IMR-90 (cell line): ENCODE results near the gene GABBR2. TPM values are rescaled to one million over a fixed set of nuclear protein-coding genes. Genes with fewer than 3 reads are reported as not detected.

ENCODE experiments used
- ATAC-seq: fragments of 200-7000 bp; cut with Tn5 transposase; 2 replicates; pipeline ENCODE4 v1.9.1; 2020; ENCODE audit warnings: low read depth, mild to moderate bottlenecking, moderate library complexity
- BruUV-seq: library from RNA; stranded (reverse); fragments of 400-500 nt; replicated peaks from 2 replicates; lab custom pipeline; 2021; lab: Mats Ljungman, UMichigan
- CTCF ChIA-PET: fragments of 300-600 bp; formaldehyde crosslinking; extraction: SDS; loops from one replicate; lab custom pipeline; 2021; ENCODE audit warnings: antibody characterized with exemption; lab: Yijun Ruan, JAX
- POLR2A ChIA-PET: fragments of 300-600 bp; sonication (Branson Sonifier 250); formaldehyde crosslinking; loops from one replicate; lab custom pipeline; 2022; ENCODE audit warnings: antibody characterized with exemption; ENCODE audit not compliant: unreplicated experiment; lab: Charles Lee
- DNase-seq: peaks from one replicate; pipeline ENCODE4 v3.0.0; 2013
- H2AFZ ChIP-seq: replicated peaks from 2 replicates; pipeline ENCODE3; 2013; ENCODE audit warnings: low read length, mild to moderate bottlenecking; ENCODE audit not compliant: poor library complexity
- H2AK5ac ChIP-seq: 2 replicates; pipeline ENCODE4 v1.6.1; 2013; ENCODE audit warnings: low read depth, low read length, inconsistent platforms
- H2AK9ac ChIP-seq: replicated peaks from 2 replicates; pipeline ENCODE3; 2013; ENCODE audit warnings: mild to moderate bottlenecking, low read depth, low read length, moderate library complexity; ENCODE audit not compliant: poor library complexity
- H2BK120ac ChIP-seq: 2 replicates; pipeline ENCODE4 v1.6.1; 2013; ENCODE audit warnings: low read depth, low read length, inconsistent platforms
- H2BK15ac ChIP-seq: 3 replicates; pipeline ENCODE4 v1.6.1; 2013; ENCODE audit warnings: low read depth, low read length, inconsistent platforms
- H2BK20ac ChIP-seq: 2 replicates; pipeline ENCODE4 v1.6.1; 2013; ENCODE audit warnings: low read depth, mild to moderate bottlenecking, inconsistent platforms, low read length, moderate library complexity
- H2BK5ac ChIP-seq: 2 replicates; pipeline ENCODE4 v1.6.1; 2013; ENCODE audit warnings: mild to moderate bottlenecking, low read depth, low read length, inconsistent platforms; ENCODE audit not compliant: poor library complexity, severe bottlenecking
- H3K14ac ChIP-seq: replicated peaks from 2 replicates; pipeline ENCODE4 v1.6.1; 2013; ENCODE audit warnings: low read depth, low read length, inconsistent platforms
- H3K18ac ChIP-seq: 2 replicates; pipeline ENCODE4 v1.6.1; 2013; ENCODE audit warnings: low read depth, low read length, control low read depth
- H3K23ac ChIP-seq: 2 replicates; pipeline ENCODE4 v1.6.1; 2013; ENCODE audit warnings: low read depth, low read length, inconsistent platforms
- H3K27ac ChIP-seq: 2 replicates; pipeline ENCODE4 v1.5.1; 2013; ENCODE audit warnings: mild to moderate bottlenecking, control low read depth, low read length; ENCODE audit not compliant: insufficient read depth
- H3K27me3 ChIP-seq: 2 replicates; pipeline ENCODE4 v1.6.1; 2013; ENCODE audit warnings: low read length; ENCODE audit not compliant: control insufficient read depth, insufficient read depth
- H3K36me3 ChIP-seq: 2 replicates; pipeline ENCODE4 v1.6.1; 2013; ENCODE audit warnings: low read length, mixed read lengths; ENCODE audit not compliant: control insufficient read depth, insufficient read depth
- H3K4ac ChIP-seq: 2 replicates; pipeline ENCODE4 v1.6.1; 2013; ENCODE audit warnings: low read depth, low read length, inconsistent platforms
- H3K4me1 ChIP-seq: 2 replicates; pipeline ENCODE4 v1.6.1; 2013; ENCODE audit warnings: low read length, mixed read lengths; ENCODE audit not compliant: control insufficient read depth, insufficient read depth
- H3K4me2 ChIP-seq: 2 replicates; pipeline ENCODE4 v1.6.1; 2013; ENCODE audit warnings: low read depth, mild to moderate bottlenecking, control low read depth, low read length, moderate library complexity
- H3K4me3 ChIP-seq: 2 replicates; pipeline ENCODE4 v1.5.1; 2013; ENCODE audit warnings: low read depth, mild to moderate bottlenecking, control low read depth, low read length, moderate library complexity; ENCODE audit not compliant: insufficient read depth
- H3K56ac ChIP-seq: 2 replicates; pipeline ENCODE4 v1.6.1; 2013; ENCODE audit warnings: low read length, inconsistent platforms; ENCODE audit not compliant: insufficient read depth; ENCODE audit errors: extremely low read depth
- H3K79me1 ChIP-seq, 2 experiments: 2 replicates each; pipeline ENCODE4 v1.6.1; 2013; ENCODE audit warnings: low read length in 2 of 2, inconsistent platforms in 1 of 2, low read depth in 1 of 2
- H3K9ac ChIP-seq: 2 replicates; pipeline ENCODE4 v1.6.1; 2013; ENCODE audit warnings: low read depth, low read length, control low read depth
- H3K9me1 ChIP-seq: 2 replicates; pipeline ENCODE4 v1.6.1; 2013; ENCODE audit warnings: low read length, inconsistent platforms; ENCODE audit not compliant: insufficient read depth
- H3K9me3 ChIP-seq: 2 replicates; pipeline ENCODE4 v1.6.1; 2013; ENCODE audit warnings: low read length; ENCODE audit not compliant: control insufficient read depth, insufficient read depth
- H4K20me1 ChIP-seq: 2 replicates; pipeline ENCODE4 v1.6.1; 2013; ENCODE audit warnings: low read length, inconsistent platforms; ENCODE audit not compliant: insufficient read depth
- H4K5ac ChIP-seq: 2 replicates; pipeline ENCODE4 v1.6.1; 2013; ENCODE audit warnings: mild to moderate bottlenecking, low read depth, low read length, control low read depth
- H4K8ac ChIP-seq, 2 experiments: 2 replicates each; pipeline ENCODE4 v1.6.1; 2013; ENCODE audit warnings: low read depth in 2 of 2, low read length in 2 of 2, control low read depth in 1 of 2, inconsistent platforms in 1 of 2
- H4K91ac ChIP-seq: 2 replicates; pipeline ENCODE4 v1.6.1; 2013; ENCODE audit warnings: low read depth, low read length, inconsistent platforms; ENCODE audit not compliant: insufficient read depth
- BHLHE40 ChIP-seq: fragments of 150-350 bp; IDR thresholded peaks from 2 replicates; pipeline ENCODE4 v1.6.1; 2016; ENCODE audit warnings: mild to moderate bottlenecking, low read depth, low read length
- MAFK ChIP-seq: IDR thresholded peaks from 2 replicates; pipeline ENCODE4 v1.6.1; 2012; ENCODE audit warnings: low read depth, low read length, improper control_type of control experiment
- MAZ ChIP-seq: IDR thresholded peaks from 2 replicates; pipeline ENCODE4 v1.6.1; 2012; ENCODE audit warnings: low read depth, mild to moderate bottlenecking, low read length, improper control_type of control experiment, moderate library complexity, borderline replicate concordance
- NFE2L2 ChIP-seq: fragments of 150-350 bp; IDR thresholded peaks from 2 replicates; pipeline ENCODE4 v1.6.1; 2016; ENCODE audit warnings: low read depth, mild to moderate bottlenecking, low read length
- RCOR1 ChIP-seq: IDR thresholded peaks from 2 replicates; pipeline ENCODE4 v1.6.1; 2012; ENCODE audit warnings: mild to moderate bottlenecking, low read length, improper control_type of control experiment; ENCODE audit not compliant: insufficient replicate concordance
- RFX5 ChIP-seq: IDR thresholded peaks from 2 replicates; pipeline ENCODE4 v1.8.0; 2012; ENCODE audit warnings: low read depth, mild to moderate bottlenecking, low read length, moderate library complexity
- SMC3 ChIP-seq: fragments of 150-350 bp; IDR thresholded peaks from 2 replicates; pipeline ENCODE4 v1.6.1; 2016; ENCODE audit warnings: low read depth, mild to moderate bottlenecking, antibody characterized with exemption, low read length, moderate library complexity
- WGBS, 2 experiments: methylation state at CpG; one replicate each; pipeline versions ENCODE4 v1.1.5 to v1.1.7; 2013; ENCODE audit warnings: missing lambda C conversion rate in 2 of 2; ENCODE audit not compliant: insufficient read length in 1 of 2; ENCODE audit errors: extremely low coverage in 2 of 2; 5-methylcytosine and 5-hydroxymethylcytosine counted together
- dilution Hi-C: fragments of 300-500 bp; cut with HindIII; formaldehyde crosslinking; loops from one replicate; pipeline ENCODE4 v1.14.3; 2018; ENCODE audit warnings: low sequenced_read_pairs; ENCODE audit not compliant: unreplicated experiment
- in situ Hi-C: fragments of 300-500 bp; cut with MboI; formaldehyde crosslinking; loops from 3 replicates; pipeline ENCODE4 v1.14.3; 2019; ENCODE audit warnings: low sequenced_read_pairs, inconsistent platforms, mixed read lengths
- intact Hi-C: fragments of 100-400 bp; cut with micrococcal nuclease; formaldehyde crosslinking; loops from 2 replicates; pipeline ENCODE4 v1.10.0; 2022
- polyA plus RNA-seq, 3 experiments: library from polyadenylated mRNA; depleted of rRNA; stranded (reverse); fragments of >200 nt; gene quantifications; 2 replicates each; pipeline ENCODE4 v1.2.3, GENCODE V29; 2012; ENCODE audit warnings: low replicate concordance in 1 of 3
- total RNA-seq: library from RNA; depleted of rRNA; stranded (reverse); fragments of >200 nt; gene quantifications from 2 replicates; pipeline ENCODE4 v1.2.3, GENCODE V29; 2012
- TF ChIP-seq, protein P1 (sequence below): fragments of 150-350 bp; IDR thresholded peaks from 2 replicates; pipeline ENCODE4 v1.6.1; 2016; ENCODE audit warnings: low read depth, mild to moderate bottlenecking, low read length, moderate library complexity, borderline replicate concordance

The GABBR2 gene
- total and polyA plus RNA-seq, 2 of the 4 experiments (the other 2 are of a cell fraction), result 14.2 to 20.3 TPM

DNA sequence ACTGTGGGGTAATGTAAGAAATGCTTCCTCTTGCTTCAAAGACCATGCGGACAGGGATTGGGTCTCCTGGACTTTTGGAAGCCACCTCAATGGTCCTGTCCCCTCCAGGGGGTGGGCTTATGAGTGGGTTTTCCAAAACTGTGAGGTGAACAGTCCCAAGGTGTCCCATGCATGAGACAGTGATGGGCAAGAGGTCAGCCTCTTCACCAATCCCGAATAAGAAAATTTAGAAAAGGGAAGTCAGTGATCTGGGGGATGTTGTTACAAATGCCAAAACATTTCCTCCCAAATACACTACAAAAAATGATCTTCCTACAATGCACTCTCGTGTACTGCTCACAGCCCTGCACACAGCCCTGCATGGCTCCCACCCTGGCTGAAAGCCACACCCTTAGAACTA lies 237.6 kb downstream of the GABBR2 start:
- BruUV-seq, result no TSS peak
- dilution Hi-C loops, result no loop called here

More for the DNA sequence above, 237.6 kb downstream of the GABBR2 start:
- Histone ChIP-seq H2BK120ac (no peak overlapping the region), H3K4me3 (no peak overlapping the region), H3K23ac (no peak overlapping the region), H3K27ac (no peak overlapping the region), H2BK20ac (no peak overlapping the region), H3K9me3 (no peaks in the 10 kb centered on the region; the same call in 1 of the 2 replicates), H3K79me1 (no peaks in the 10 kb centered on the region), H2BK5ac (no peak overlapping the region), H3K9ac (no peak overlapping the region), H3K4me1 (no peaks in the 10 kb centered on the region), H2AK9ac (no peak overlapping the region), H2AK5ac (no peak overlapping the region), H3K27me3 (no peaks in the 10 kb centered on the region), H3K4me2 (no peak overlapping the region), H3K36me3 (peaks cover 9% of the 10 kb centered on the region), H4K5ac (no peak overlapping the region), H2BK15ac (no peak overlapping the region), H2AFZ (no peak overlapping the region), H3K14ac (no peak overlapping the region), H3K4ac (no peak overlapping the region), H4K91ac (no peak overlapping the region), H3K18ac (no peak overlapping the region), H3K9me1 (no peaks in the 10 kb centered on the region), H3K56ac (no peak overlapping the region), H4K8ac (no peak overlapping the region), H4K20me1 (no peaks in the 10 kb centered on the region)
- DNase-seq (no peak), ATAC-seq (no peak)
- ChIA-PET POLR2A (no interaction called here), CTCF (no interaction called here)
- 14% methylated on average over 1 of the region's 3 CpGs; no CpG with 5 or more reads in 1 of the 2 experiments for WGBS, 2 experiments
- intact Hi-C loops (no loop called here), in situ Hi-C loops (no loop called here)
- TF ChIP-seq MAZ (no peak), RFX5 (no peak), NFE2L2 (no peak), MAFK (no peak), BHLHE40 (no peak), SMC3 (no peak), RCOR1 (no peak)
- TF ChIP-seq, protein P1, sequence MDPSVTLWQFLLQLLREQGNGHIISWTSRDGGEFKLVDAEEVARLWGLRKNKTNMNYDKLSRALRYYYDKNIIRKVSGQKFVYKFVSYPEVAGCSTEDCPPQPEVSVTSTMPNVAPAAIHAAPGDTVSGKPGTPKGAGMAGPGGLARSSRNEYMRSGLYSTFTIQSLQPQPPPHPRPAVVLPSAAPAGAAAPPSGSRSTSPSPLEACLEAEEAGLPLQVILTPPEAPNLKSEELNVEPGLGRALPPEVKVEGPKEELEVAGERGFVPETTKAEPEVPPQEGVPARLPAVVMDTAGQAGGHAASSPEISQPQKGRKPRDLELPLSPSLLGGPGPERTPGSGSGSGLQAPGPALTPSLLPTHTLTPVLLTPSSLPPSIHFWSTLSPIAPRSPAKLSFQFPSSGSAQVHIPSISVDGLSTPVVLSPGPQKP, result no peak
